GM18517 (cell line): ENCODE data around the gene CDH13.

Source experiments
- ATAC-seq: cut with Tn5 transposase; IDR thresholded peaks from one replicate; pipeline ENCODE4 v1.9.1; 2021; ENCODE audit warnings: mild to moderate bottlenecking, moderate library complexity; ENCODE audit not compliant: unreplicated experiment

Gene CDH13

GRCh38 chr16:82833378-82833993 lies 206.7 kb downstream of the CDH13 start:
- no peak for ATAC-seq

GRCh38 chr16:82834151-82834815 lies 207.5 kb downstream of the CDH13 start:
- ATAC-seq, result no peak

GRCh38 chr16:82835487-82836155 lies 208.9 kb downstream of the CDH13 start:
- no peak for ATAC-seq

- ATAC-seq, result no peak
Observed at GRCh38 chr16:82841108-82841507, 214.3 kb downstream of the CDH13 start.

- no peak for ATAC-seq
Observed at GRCh38 chr16:82843606-82844271, 217.0 kb downstream of the CDH13 start.

- ATAC-seq, result no peak
Observed at GRCh38 chr16:82845116-82845515, 218.3 kb downstream of the CDH13 start.

- ATAC-seq, result no peak
Observed at GRCh38 chr16:82846806-82847205, 220.0 kb downstream of the CDH13 start.

- ATAC-seq, result no peak
Observed at GRCh38 chr16:82848013-82848412, 221.2 kb downstream of the CDH13 start.

GRCh38 chr16:82852388-82853008 lies 225.7 kb downstream of the CDH13 start:
- no peak for ATAC-seq

- no peak for ATAC-seq
Observed at GRCh38 chr16:82855471-82855870, 228.7 kb downstream of the CDH13 start.

- no peak for ATAC-seq
Observed at GRCh38 chr16:82857693-82858365, 231.1 kb downstream of the CDH13 start.

- no peak for ATAC-seq
Observed at GRCh38 chr16:82859662-82860061, 232.9 kb downstream of the CDH13 start.

GRCh38 chr16:82860071-82860470 lies 233.3 kb downstream of the CDH13 start:
- no peak for ATAC-seq

GRCh38 chr16:82862057-82862456 lies 235.3 kb downstream of the CDH13 start:
- ATAC-seq, result no peak

- no peak for ATAC-seq
Observed at GRCh38 chr16:82864332-82865040, 237.7 kb downstream of the CDH13 start.

- ATAC-seq, result no peak
Observed at GRCh38 chr16:82865412-82865811, 238.6 kb downstream of the CDH13 start.

GRCh38 chr16:82867485-82867884 lies 240.7 kb downstream of the CDH13 start:
- ATAC-seq, result no peak

GRCh38 chr16:82874271-82874670 lies 247.5 kb downstream of the CDH13 start:
- no peak for ATAC-seq

- ATAC-seq, result no peak
Observed at GRCh38 chr16:82874672-82875071, 247.9 kb downstream of the CDH13 start.

GRCh38 chr16:82876951-82877350 lies 250.2 kb downstream of the CDH13 start:
- ATAC-seq, result no peak
